ENCODE data around the gene GMPR2. TPM values are rescaled to one million over a fixed set of nuclear protein-coding genes. Genes with fewer than 3 reads are reported as not detected.

Gene GMPR2
- total and polyA plus RNA-seq, 2 of the 4 experiments (the other 2 are of a cell fraction), result 63.7 to 92.5 TPM

- Histone ChIP-seq H2BK15ac (ENCODE audit: low read depth, low read length) (no peak overlapping the region), H3K4me1 (ENCODE audit: control insufficient read depth, insufficient read depth, low read length) (peaks cover 10% of the 10 kb centered on the region), H3K9me3 (ENCODE audit: control insufficient read depth, insufficient read depth, low read length) (no peaks in the 10 kb centered on the region), H2AK9ac (replicated peaks; ENCODE audit: low read depth, low read length, poor library complexity) (no peak overlapping the region), H3K18ac (ENCODE audit: low read depth, low read length) (peak overlapping the region; percentile 46; the same call in 1 of the 2 replicates), H2AK5ac (ENCODE audit: low read depth, low read length) (no peak overlapping the region), H3K23ac (ENCODE audit: low read depth, low read length) (no peak overlapping the region), H2BK20ac (ENCODE audit: low read depth, low read length) (no peak overlapping the region), H4K91ac (ENCODE audit: insufficient read depth, low read depth, low read length) (no peak overlapping the region), H4K8ac (ENCODE audit: low read depth in 2 of 2, low read length in 2 of 2) (peak overlapping the region in 1 of 2 experiments; percentile 91; a peak in 3 of 4 replicates), H3K27me3 (ENCODE audit: control insufficient read depth, insufficient read depth, low read length) (no peaks in the 10 kb centered on the region), H3K9ac (ENCODE audit: low read depth, low read length) (peak overlapping the region; percentile 51; the same call in 1 of the 2 replicates), H3K27ac (ENCODE audit: insufficient read depth, low read length) (no peak overlapping the region), H2BK120ac (ENCODE audit: low read depth, low read length) (peak overlapping the region; percentile 19; the same call in 1 of the 2 replicates), H2AFZ (replicated peaks; ENCODE audit: low read length, poor library complexity) (peak overlapping the region; percentile 78), H3K14ac (replicated peaks; ENCODE audit: low read depth, low read length) (peak overlapping the region; percentile 37; the same call in 1 of the 2 replicates), H3K36me3 (ENCODE audit: control insufficient read depth, insufficient read depth, low read length) (no peaks in the 10 kb centered on the region), H3K56ac (ENCODE audit: extremely low read depth, insufficient read depth, low read length) (no peak overlapping the region), H3K4ac (ENCODE audit: low read depth, low read length) (no peak overlapping the region), H3K4me3 (ENCODE audit: insufficient read depth, low read depth, low read length) (no peak overlapping the region), H3K4me2 (ENCODE audit: low read depth, low read length) (peak overlapping the region; percentile 47; the same call in 1 of the 2 replicates), H3K79me1 (ENCODE audit: low read depth in 1 of 2, low read length in 2 of 2) (peaks cover 3 to 8% of the 10 kb centered on the region in 2 experiments; a peak in 3 of 4 replicates), H4K20me1 (ENCODE audit: insufficient read depth, low read length) (no peaks in the 10 kb centered on the region; the same call in 1 of the 2 replicates), H3K9me1 (ENCODE audit: insufficient read depth, low read length) (peaks cover 14% of the 10 kb centered on the region), H4K5ac (ENCODE audit: low read depth, low read length) (peak overlapping the region; percentile 82), H2BK5ac (ENCODE audit: low read depth, low read length, poor library complexity, severe bottlenecking) (no peak overlapping the region)
- dilution Hi-C loops (cut with HindIII; ENCODE audit: low sequenced_read_pairs, unreplicated experiment) (no loop called here), intact Hi-C loops (cut with micrococcal nuclease) (no loop called here), in situ Hi-C loops (cut with MboI; ENCODE audit: low sequenced_read_pairs) (no loop called here)
- TF ChIP-seq SMC3 (IDR thresholded peaks at IDR 0.05; ENCODE audit: low read depth, low read length), result no peak
- TF ChIP-seq RFX5 (IDR thresholded peaks at IDR 0.05; ENCODE audit: low read depth, low read length), result no peak
- TF ChIP-seq RAD21 (IDR thresholded peaks at IDR 0.05; ENCODE audit: low read length), result no peak
- TF ChIP-seq RCOR1 (IDR thresholded peaks at IDR 0.05; ENCODE audit: insufficient replicate concordance, low read length), result no peak
- no peak for TF ChIP-seq MXI1 (IDR thresholded peaks at IDR 0.05; ENCODE audit: borderline replicate concordance, low read depth, low read length)
- no peak for TF ChIP-seq MAZ (IDR thresholded peaks at IDR 0.05; ENCODE audit: borderline replicate concordance, low read depth, low read length)
- TF ChIP-seq NFE2L2 (IDR thresholded peaks at IDR 0.05; ENCODE audit: low read depth, low read length), result no peak
- no peak for TF ChIP-seq ELK1 (IDR thresholded peaks at IDR 0.05; ENCODE audit: borderline replicate concordance, low read depth, low read length)
- TF ChIP-seq CHD1 (IDR thresholded peaks at IDR 0.05; ENCODE audit: low read depth, low read length), result no peak
- no peak for TF ChIP-seq POLR2A (IDR thresholded peaks at IDR 0.05; ENCODE audit: low read depth, low read length)
- TF ChIP-seq CEBPB (IDR thresholded peaks at IDR 0.05; ENCODE audit: low read depth, low read length), result no peak
- TF ChIP-seq, protein P1, sequence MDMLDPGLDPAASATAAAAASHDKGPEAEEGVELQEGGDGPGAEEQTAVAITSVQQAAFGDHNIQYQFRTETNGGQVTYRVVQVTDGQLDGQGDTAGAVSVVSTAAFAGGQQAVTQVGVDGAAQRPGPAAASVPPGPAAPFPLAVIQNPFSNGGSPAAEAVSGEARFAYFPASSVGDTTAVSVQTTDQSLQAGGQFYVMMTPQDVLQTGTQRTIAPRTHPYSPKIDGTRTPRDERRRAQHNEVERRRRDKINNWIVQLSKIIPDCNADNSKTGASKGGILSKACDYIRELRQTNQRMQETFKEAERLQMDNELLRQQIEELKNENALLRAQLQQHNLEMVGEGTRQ (IDR thresholded peaks at IDR 0.05; ENCODE audit: low read depth, low read length), result no peak
- no peak for TF ChIP-seq FOS (IDR thresholded peaks at IDR 0.05; ENCODE audit: low read depth, low read length)
- no peak for TF ChIP-seq BHLHE40 (IDR thresholded peaks at IDR 0.05; ENCODE audit: low read depth, low read length)
- BruUV-seq (replicated peaks), result no TSS peak
- no CpG with 5 or more reads among the region's 3 CpGs for whole genome bisulfite sequencing, 2 experiments (ENCODE audit: extremely low coverage in 2 of 2, insufficient read length in 1 of 2)
- DNase-seq (peak; percentile 25), ATAC-seq (ENCODE audit: low read depth) (no peak)
- POLR2A ChIA-PET (ENCODE audit: unreplicated experiment), result no interaction called here
- CTCF ChIA-PET, result interaction anchor here (0.6 to 1.0 kb wide), 2 partner anchors 50 to 69 kb away, joined by 3 to 4 read pairs; no protein-coding TSS in a partner anchor
Observed at GRCh38 chr14:24246765-24247212, 14.1 kb downstream of the GMPR2 start.

Data from IMR-90 (cell line).